AG04450 (cell line): ENCODE results near the gene DEFB110. TPM values are rescaled to one million over a fixed set of nuclear protein-coding genes. Genes with fewer than 3 reads are reported as not detected.

Experiments
- CTCF ChIA-PET: fragments of 300-600, 350-600 bp; formaldehyde crosslinking; extraction: SDS; loops from one replicate; lab custom pipeline; 2022; ENCODE audit warnings: antibody characterized with exemption, inconsistent platforms; lab: Charles Lee
- POLR2A ChIA-PET: fragments of 350-600 bp; formaldehyde crosslinking; extraction: SDS; loops from one replicate; lab custom pipeline; 2021; ENCODE audit warnings: antibody characterized with exemption, inconsistent platforms; lab: Yijun Ruan, JAX
- DNase-seq: peaks from one replicate; pipeline ENCODE4 v3.0.0-alpha.2; 2011; ENCODE audit warnings: low read depth, low spot score
- H3K27ac ChIP-seq: one replicate; pipeline ENCODE4 v1.5.1; 2012; ENCODE audit warnings: low read depth, low read length, control low read depth
- H3K27me3 ChIP-seq: one replicate; pipeline ENCODE4 v1.6.0; 2012; ENCODE audit warnings: low read length; ENCODE audit not compliant: control insufficient read depth, insufficient read depth
- H3K4me3 ChIP-seq: 2 replicates; pipeline ENCODE4 v1.5.1; 2011; ENCODE audit warnings: mild to moderate bottlenecking, low read depth, low read length, control low read depth
- H3K9me3 ChIP-seq: 2 replicates; pipeline ENCODE4 v1.5.1; 2012; ENCODE audit warnings: low read length; ENCODE audit not compliant: control insufficient read depth, insufficient read depth
- CTCF ChIP-seq: IDR thresholded peaks from 2 replicates; pipeline ENCODE4 v1.5.1; 2011; ENCODE audit warnings: low read depth, low read length, control low read depth, inconsistent platforms
- polyA plus RNA-seq: library from polyadenylated mRNA; depleted of rRNA; stranded (reverse); fragments of >200 nt; gene quantifications from 2 replicates; pipeline ENCODE4 v1.2.3, GENCODE V29; 2011

DEFB110 gene
- polyA plus RNA-seq, 1 experiment: not detected

DNA sequence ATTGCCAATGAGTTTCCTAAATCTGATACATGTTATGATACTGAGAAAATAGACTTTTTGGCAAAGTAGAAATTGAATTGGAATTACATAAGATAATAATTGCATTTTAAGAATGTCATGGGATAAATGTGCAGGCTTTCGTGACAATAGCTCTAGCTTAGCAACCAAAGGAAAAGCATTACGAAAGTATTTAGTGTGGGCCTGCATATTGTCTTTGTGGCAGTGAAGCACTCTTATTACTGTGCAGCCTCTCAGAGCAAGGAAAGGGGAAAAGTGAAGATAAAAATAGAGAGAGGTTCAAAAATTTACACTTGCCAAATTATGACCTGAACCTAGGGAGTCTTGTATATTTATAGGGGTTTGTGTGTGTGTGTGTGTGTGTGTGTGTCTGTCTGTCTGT lies 39.7 kb downstream of the DEFB110 start:
- POLR2A ChIA-PET: no interaction called here
- TF ChIP-seq CTCF: no peak
- DNase-seq: no peak
- Histone ChIP-seq H3K9me3 (no peaks in the 10 kb centered on the region), H3K27ac (no peak overlapping the region), H3K4me3 (no peak overlapping the region), H3K27me3 (no peaks in the 10 kb centered on the region)
- CTCF ChIA-PET: no interaction called here

GRCh38 chr6:49980898-49981297 lies 40.9 kb downstream of the DEFB110 start:
- Histone ChIP-seq H3K27ac (no peak overlapping the region), H3K9me3 (no peaks in the 10 kb centered on the region), H3K4me3 (no peak overlapping the region), H3K27me3 (no peaks in the 10 kb centered on the region)
- CTCF ChIA-PET: interaction anchor here (0.7 kb wide), 1 partner anchor 40 kb away, joined by 3 read pairs; no protein-coding TSS in a partner anchor
- DNase-seq: no peak
- POLR2A ChIA-PET: no interaction called here
- TF ChIP-seq CTCF: no peak

GRCh38 chr6:49979584-49979983 lies 42.2 kb downstream of the DEFB110 start:
- CTCF ChIA-PET: no interaction called here
- no peak for DNase-seq
- H3K27ac ChIP-seq: no peak overlapping the region
- H3K27me3 ChIP-seq: no peaks in the 10 kb centered on the region
- no peak for TF ChIP-seq CTCF
- POLR2A ChIA-PET: no interaction called here
- no peaks in the 10 kb centered on the region for H3K9me3 ChIP-seq
- no peak overlapping the region for H3K4me3 ChIP-seq

- peak overlapping the region; percentile 43 for H3K4me3 ChIP-seq
- no peak for DNase-seq
- H3K27me3 ChIP-seq: no peaks in the 10 kb centered on the region
- TF ChIP-seq CTCF: no peak
- ChIA-PET CTCF (no interaction called here), POLR2A (no interaction called here)
- no peaks in the 10 kb centered on the region for H3K9me3 ChIP-seq
- H3K27ac ChIP-seq: no peak overlapping the region
Observed at GRCh38 chr6:49978332-49979226, 43.2 kb downstream of the DEFB110 start.

DNA sequence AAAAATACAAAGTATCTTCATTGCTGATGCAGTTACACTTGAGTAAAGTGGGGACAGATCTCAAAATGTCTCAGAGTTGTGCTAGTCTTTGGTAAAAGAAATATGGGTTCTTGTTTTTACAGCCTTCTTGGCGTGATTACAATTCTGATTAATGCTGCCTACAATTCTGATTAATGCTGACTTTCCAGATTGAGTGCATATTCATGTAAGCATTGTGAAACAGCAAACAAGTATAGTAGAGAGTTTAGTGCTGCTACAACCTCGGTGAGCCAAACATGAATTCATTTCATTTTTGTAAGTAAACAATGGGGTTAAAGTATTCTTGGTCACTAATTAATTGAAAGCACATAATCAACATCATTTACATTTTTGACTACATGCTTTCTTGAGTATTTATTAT lies 52.2 kb downstream of the DEFB110 start, which contains the start of gene DEFB113:
Gene DEFB113 (minus strand): TSS at position 21 of the 400 bp plus-strand sequence. CDS start 0 bp downstream, at position 21.
- Histone ChIP-seq H3K4me3 (no peak within 1 kb of the TSS), H3K27me3 (no peaks in the 10 kb centered on the region), H3K27ac (no peak within 1 kb of the TSS), H3K9me3 (no peaks in the 10 kb centered on the region)
- ChIA-PET CTCF (no interaction called here), POLR2A (no interaction called here)
- no peak for DNase-seq
- TF ChIP-seq CTCF: no peak
